ENCODE results near the gene SLC16A6. TPM values are rescaled to one million over a fixed set of nuclear protein-coding genes. Genes with fewer than 3 reads are reported as not detected.
"Not testable (repeated sequence)": the region's sequence is repeated elsewhere in the genome, so short reads cannot be mapped to it uniquely, and the experiment has no call there.

The SLC16A6 gene
- total RNA-seq, 1 donor from 2014 or later = 0.16 TPM

DNA sequence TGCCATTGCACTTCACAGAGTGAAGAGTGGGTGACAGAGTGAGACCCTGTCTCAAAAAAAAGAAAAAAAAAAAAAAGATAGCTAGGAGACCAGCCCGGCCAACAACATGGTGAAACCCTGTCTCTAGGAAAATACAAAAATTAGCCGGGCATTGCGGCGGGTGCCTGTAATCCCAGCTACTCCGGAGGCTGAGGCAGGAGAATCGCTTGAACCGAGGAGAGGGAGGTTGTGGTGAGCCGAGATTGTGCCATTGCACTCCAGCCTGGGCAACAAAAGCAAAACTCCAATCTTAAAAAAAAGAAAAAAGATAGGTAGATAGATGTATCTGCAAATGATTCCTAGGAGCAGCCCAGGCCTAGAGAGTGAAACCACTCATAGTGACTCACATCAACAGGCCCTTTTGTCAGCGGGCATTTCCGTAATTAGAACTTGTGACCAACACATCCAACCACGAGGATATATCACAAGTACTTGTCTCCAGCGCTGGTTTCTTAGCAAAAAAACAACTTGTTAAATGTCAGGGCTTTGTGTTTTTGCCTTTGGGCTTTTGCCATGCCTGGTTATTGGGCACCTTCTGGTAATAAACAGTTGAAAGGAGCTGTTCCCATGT is 56.1 kb downstream of the SLC16A6 start:
- intact Hi-C loops (cut with DNase I); DNase-seq (ENCODE audit: missing footprints): not testable (repeated sequence)
- ATAC-seq = peak; percentile 55

- intact Hi-C loops (cut with DNase I); DNase-seq (ENCODE audit: missing footprints); ATAC-seq: not testable (repeated sequence)
Observed at GRCh38 chr17:68232741-68233140, 58.2 kb downstream of the SLC16A6 start.

DNA sequence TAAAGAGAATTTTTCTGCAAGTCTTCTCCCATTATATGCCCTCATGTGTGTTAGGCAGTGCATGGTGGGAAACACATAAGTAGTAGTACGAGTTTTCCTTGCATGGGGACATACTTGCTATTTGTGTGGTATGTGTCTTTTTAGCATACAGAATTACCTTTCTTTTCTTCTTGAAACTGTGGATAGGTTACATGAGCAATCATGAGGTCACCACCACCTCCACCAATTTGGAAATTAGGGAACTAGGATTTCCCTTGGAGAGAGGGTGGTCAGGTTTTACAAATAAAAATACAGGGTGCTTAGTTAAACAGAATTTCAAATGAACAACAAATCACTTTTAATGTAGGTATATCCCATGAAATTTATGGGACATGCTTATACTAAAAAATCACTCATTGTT is 59.4 kb downstream of the SLC16A6 start:
- intact Hi-C loops (cut with DNase I) = no loop called here
- no peak for ATAC-seq
- no peak for DNase-seq (ENCODE audit: missing footprints)

DNA sequence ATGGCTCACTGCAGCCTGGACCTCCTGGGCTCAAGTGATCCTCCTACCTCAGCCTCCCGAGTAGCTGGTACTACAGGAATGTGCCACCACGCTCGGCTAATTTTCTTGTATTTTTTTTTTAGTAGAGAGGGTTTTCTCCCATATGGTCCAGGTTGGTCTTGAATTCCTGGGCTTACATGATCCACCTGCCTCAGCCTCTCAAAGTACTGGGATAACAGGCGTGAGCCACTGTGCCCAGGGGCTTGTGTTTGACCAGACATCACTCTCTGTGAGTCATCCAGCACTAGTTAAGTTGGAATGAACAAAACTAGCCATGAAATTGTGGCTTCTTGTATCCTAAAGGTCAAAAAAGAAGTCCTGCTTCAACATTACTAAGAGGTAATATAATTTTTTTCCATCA is 59.8 kb downstream of the SLC16A6 start:
- DNase-seq (ENCODE audit: missing footprints); ATAC-seq; intact Hi-C loops (cut with DNase I): not testable (repeated sequence)

DNA sequence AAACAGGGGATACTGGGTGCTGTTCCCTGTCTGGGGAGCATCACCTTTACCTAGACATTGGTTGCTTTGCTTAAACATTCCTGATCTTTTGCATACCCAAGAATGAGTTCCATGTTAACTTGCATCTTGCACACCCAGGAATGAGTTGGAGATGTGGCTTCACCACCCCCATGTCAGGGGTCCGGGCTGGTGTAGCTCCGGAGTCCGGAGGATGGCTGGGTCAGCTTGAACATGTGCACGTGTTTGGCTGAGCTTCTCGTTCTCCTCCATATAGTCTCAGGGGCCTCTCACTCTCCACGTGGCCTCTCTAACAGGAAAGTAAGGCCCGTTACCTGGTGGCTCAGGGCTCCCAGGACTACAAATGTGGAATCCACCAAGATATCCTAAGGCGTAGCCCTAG is 61.3 kb downstream of the SLC16A6 start:
- ATAC-seq (no peak), DNase-seq (ENCODE audit: missing footprints) (no peak)
- intact Hi-C loops (cut with DNase I) = no loop called here

- ATAC-seq = peak; percentile 38
- no peak for DNase-seq (ENCODE audit: missing footprints)
- intact Hi-C loops (cut with DNase I) = no loop called here
Observed at GRCh38 chr17:68228817-68229570, 61.9 kb downstream of the SLC16A6 start.

DNA sequence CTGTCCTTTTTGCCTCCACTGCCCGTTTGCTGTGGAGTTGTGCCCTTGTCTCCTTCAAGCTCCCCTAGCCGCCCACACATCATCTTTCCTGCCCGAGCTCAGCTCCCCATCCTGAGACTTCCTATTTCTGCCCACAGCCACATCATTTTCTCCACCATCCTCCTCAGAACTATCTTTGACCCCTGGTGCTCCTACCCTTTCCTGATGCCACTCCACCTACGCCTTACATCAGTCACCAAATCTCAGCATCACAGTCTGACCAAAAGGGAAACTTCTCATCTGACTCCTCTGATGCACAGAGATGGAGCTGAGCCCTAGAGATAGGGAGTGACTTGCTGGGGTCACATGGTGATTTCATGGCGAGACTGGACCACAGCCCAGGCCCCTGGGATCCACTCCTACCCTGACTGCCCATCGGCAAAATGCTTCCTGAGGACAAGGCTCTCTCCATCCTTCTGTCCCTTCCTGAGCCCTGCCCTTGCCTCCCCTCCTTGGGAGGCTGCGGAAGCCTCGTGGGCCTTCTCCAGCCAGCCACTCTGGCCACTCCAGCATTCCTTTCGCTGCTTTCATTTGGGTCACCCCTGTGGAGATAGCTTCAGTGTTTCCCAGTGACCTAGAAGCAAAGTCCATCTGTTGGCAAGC is 62.8 kb downstream of the SLC16A6 start:
- intact Hi-C loops (cut with DNase I); ATAC-seq; DNase-seq (ENCODE audit: missing footprints): not testable (repeated sequence)

- intact Hi-C loops (cut with DNase I); ATAC-seq; DNase-seq (ENCODE audit: missing footprints): not testable (repeated sequence)
Observed at GRCh38 chr17:68225055-68225454, 65.9 kb downstream of the SLC16A6 start.

- DNase-seq (ENCODE audit: missing footprints) (no peak), ATAC-seq (no peak)
- intact Hi-C loops (cut with DNase I) = no loop called here
Observed at GRCh38 chr17:68222606-68223005, 68.3 kb downstream of the SLC16A6 start.

DNA sequence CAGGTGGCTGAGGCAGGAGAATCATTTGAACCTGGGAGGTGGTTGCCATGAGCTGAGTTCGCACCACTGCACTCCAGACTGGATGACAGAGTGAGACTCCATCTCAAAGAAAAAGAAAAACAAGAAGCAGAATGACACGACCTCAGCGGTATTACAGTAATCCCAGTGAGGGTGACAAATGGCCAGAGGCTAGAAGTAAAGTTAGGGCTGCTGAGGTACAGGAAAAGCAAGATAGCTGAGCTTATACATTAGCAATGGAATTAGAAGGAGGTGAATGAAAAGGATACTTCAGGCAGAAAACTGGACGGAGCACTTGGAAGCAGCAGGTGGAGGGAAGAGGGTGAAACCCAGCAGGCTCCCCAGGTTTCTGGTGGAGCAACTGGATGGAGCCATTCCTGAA is 69.1 kb downstream of the SLC16A6 start:
- DNase-seq (ENCODE audit: missing footprints) = no peak
- intact Hi-C loops (cut with DNase I) = no loop called here
- no peak for ATAC-seq

- ATAC-seq; DNase-seq (ENCODE audit: missing footprints); intact Hi-C loops (cut with DNase I): not testable (repeated sequence)
Observed at GRCh38 chr17:68220786-68221185, 70.1 kb downstream of the SLC16A6 start.

DNA sequence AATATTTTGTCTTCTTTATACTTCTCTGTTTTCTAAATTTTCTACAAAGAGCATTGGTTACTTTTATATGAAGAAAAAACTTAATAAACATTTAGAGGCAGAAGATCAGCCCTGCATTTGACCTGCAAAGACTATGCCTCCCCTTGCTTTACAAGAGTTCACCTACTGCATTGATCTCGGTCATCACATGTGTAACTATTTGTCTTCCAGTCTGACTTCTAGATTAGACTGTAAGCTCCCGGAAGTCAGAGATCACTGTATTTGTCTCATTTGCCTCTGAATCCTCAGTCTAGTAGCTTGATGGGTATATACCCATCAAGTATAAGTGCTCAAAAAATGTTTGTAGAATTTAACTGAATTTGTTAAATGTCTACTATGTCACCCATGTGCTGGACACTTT is 70.7 kb downstream of the SLC16A6 start:
- ATAC-seq; DNase-seq (ENCODE audit: missing footprints); intact Hi-C loops (cut with DNase I): not testable (repeated sequence)

DNA sequence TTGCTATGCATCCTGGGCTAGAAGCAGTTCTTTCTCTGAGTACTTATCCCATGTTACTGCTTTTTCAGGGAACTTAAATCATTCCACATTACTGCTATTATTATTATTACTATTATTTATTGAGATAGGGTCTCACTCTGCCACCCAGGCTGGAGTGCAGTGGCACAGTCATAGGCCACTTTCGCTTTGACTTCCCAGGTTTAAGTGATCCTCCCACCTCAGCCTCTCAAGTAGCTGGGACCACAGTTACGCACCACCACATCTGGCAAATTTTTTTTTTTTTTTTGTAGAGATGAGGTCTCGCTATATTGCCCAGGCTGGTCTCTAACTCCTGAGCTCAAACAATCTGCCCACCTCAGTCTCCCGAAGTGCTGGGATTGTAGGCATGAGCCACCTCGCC is 71.5 kb downstream of the SLC16A6 start:
- DNase-seq (ENCODE audit: missing footprints); ATAC-seq; intact Hi-C loops (cut with DNase I): not testable (repeated sequence)

Other genes with a start within 250 kb of the SLC16A6 start
- gene AMZ2, start 43.1 kb downstream of the SLC16A6 start, total RNA-seq = 89.8 TPM
- 2.2 TPM for gene ARSG, start 368 bp upstream of the SLC16A6 start, total RNA-seq
- gene WIPI1, start 166.4 kb upstream of the SLC16A6 start, total RNA-seq = 62.8 TPM
- gene PRKAR1A, start 221.3 kb upstream of the SLC16A6 start, total RNA-seq = 584 TPM